Nephron progenitor cell (in vitro differentiated cells): Measurements from ENCODE around the gene ODAD2.
"Not testable (repeated sequence)": the region's sequence is repeated elsewhere in the genome, so short reads cannot be mapped to it uniquely, and the experiment has no call there.

ENCODE experiments used
- DNase-seq: peaks from one replicate; pipeline ENCODE4 v3.0.0; 2021
- H3K27ac Mint-ChIP-seq: 2 replicates; pipeline ENCODE4 v1.8.0; 2021; ENCODE audit warnings: mild to moderate bottlenecking, moderate library complexity, mixed read lengths
- H3K27me3 Mint-ChIP-seq: 2 replicates; pipeline ENCODE4 v1.8.0; 2021; ENCODE audit warnings: mild to moderate bottlenecking, low read depth, mixed read lengths; ENCODE audit not compliant: poor library complexity
- H3K36me3 Mint-ChIP-seq: 2 replicates; pipeline ENCODE4 v1.8.0; 2021; ENCODE audit warnings: low read depth, mixed read lengths
- H3K4me1 Mint-ChIP-seq: 2 replicates; pipeline ENCODE4 v1.8.0; 2021; ENCODE audit warnings: mixed read lengths
- H3K4me3 Mint-ChIP-seq: 2 replicates; pipeline ENCODE4 v1.8.0; 2021; ENCODE audit warnings: mild to moderate bottlenecking, moderate library complexity, mixed read lengths
- H3K9me3 Mint-ChIP-seq: 2 replicates; pipeline ENCODE4 v1.8.0; 2021; ENCODE audit warnings: mild to moderate bottlenecking, moderate library complexity, mixed read lengths
- CTCF ChIP-seq: fragments of 200-600 bp; sonication (generic); IDR thresholded peaks from 2 replicates; pipeline ENCODE4 v1.5.0; 2021; ENCODE audit warnings: antibody characterized with exemption

ODAD2 gene

GRCh38 chr10:27986821-27987220 is 12.1 kb downstream of the ODAD2 start:
- Mint-ChIP-seq H3K4me3 (no peak overlapping the region), H3K27ac (no peak overlapping the region), H3K9me3 (no peaks in the 10 kb centered on the region), H3K4me1 (peaks cover 13% of the 10 kb centered on the region), H3K27me3 (peaks cover 3% of the 10 kb centered on the region), H3K36me3 (no peaks in the 10 kb centered on the region)
- no peak for TF ChIP-seq CTCF
- DNase-seq = no peak

GRCh38 chr10:27982875-27983543 is 15.9 kb downstream of the ODAD2 start:
- no peak for TF ChIP-seq CTCF
- H3K4me3 Mint-ChIP-seq = no peak overlapping the region
- peaks cover 13% of the 10 kb centered on the region for H3K4me1 Mint-ChIP-seq
- peaks cover 3% of the 10 kb centered on the region for H3K27me3 Mint-ChIP-seq
- no peak overlapping the region for H3K27ac Mint-ChIP-seq
- H3K9me3 Mint-ChIP-seq = no peaks in the 10 kb centered on the region
- no peak for DNase-seq
- H3K36me3 Mint-ChIP-seq = no peaks in the 10 kb centered on the region

GRCh38 chr10:27981744-27982143 is 17.1 kb downstream of the ODAD2 start:
- peaks cover 3% of the 10 kb centered on the region for H3K4me1 Mint-ChIP-seq
- H3K27ac Mint-ChIP-seq = no peak overlapping the region
- DNase-seq = no peak
- TF ChIP-seq CTCF = no peak
- H3K9me3 Mint-ChIP-seq = peaks cover 4% of the 10 kb centered on the region
- H3K4me3 Mint-ChIP-seq = no peak overlapping the region
- no peaks in the 10 kb centered on the region for H3K36me3 Mint-ChIP-seq
- peaks cover 7% of the 10 kb centered on the region for H3K27me3 Mint-ChIP-seq

GRCh38 chr10:27970795-27971194 is 28.1 kb downstream of the ODAD2 start:
- not testable (repeated sequence) for H3K27me3 Mint-ChIP-seq, H3K27ac Mint-ChIP-seq, H3K36me3 Mint-ChIP-seq, H3K4me3 Mint-ChIP-seq, H3K4me1 Mint-ChIP-seq, DNase-seq, H3K9me3 Mint-ChIP-seq

GRCh38 chr10:27969931-27970330 is 28.9 kb downstream of the ODAD2 start:
- not testable (repeated sequence) for H3K9me3 Mint-ChIP-seq, H3K36me3 Mint-ChIP-seq, H3K27ac Mint-ChIP-seq, H3K4me3 Mint-ChIP-seq, H3K27me3 Mint-ChIP-seq, DNase-seq, H3K4me1 Mint-ChIP-seq

- no peaks in the 10 kb centered on the region for H3K27me3 Mint-ChIP-seq
- no peak for DNase-seq
- H3K9me3 Mint-ChIP-seq = no peaks in the 10 kb centered on the region
- TF ChIP-seq CTCF = no peak
- H3K4me1 Mint-ChIP-seq = no peaks in the 10 kb centered on the region
- H3K4me3 Mint-ChIP-seq = no peak overlapping the region
- H3K36me3 Mint-ChIP-seq = no peaks in the 10 kb centered on the region
- H3K27ac Mint-ChIP-seq = no peak overlapping the region
Measured at GRCh38 chr10:27959093-27959715, 39.7 kb downstream of the ODAD2 start.

GRCh38 chr10:27958383-27958782 is 40.5 kb downstream of the ODAD2 start:
- not testable (repeated sequence) for H3K4me1 Mint-ChIP-seq, H3K4me3 Mint-ChIP-seq, DNase-seq, H3K9me3 Mint-ChIP-seq, H3K27me3 Mint-ChIP-seq, H3K27ac Mint-ChIP-seq, H3K36me3 Mint-ChIP-seq
